NCI-H510A treated with DMSO at 0.1 percent for 48 hours (cell line): ENCODE results near the gene HCFC1.

ENCODE experiments used
- DNase-seq: peaks from one replicate; lab custom pipeline; 2025; lab: John Stamatoyannopoulos, UW

Gene HCFC1

GRCh38 chrX:153971450-153972367 lies at the start of gene HCFC1:
Gene HCFC1 (minus strand): TSS chrX:153971818. CDS start chrX:153970840, 978 bp downstream.
- peak; percentile 77 for DNase-seq

- DNase-seq = no peak
These were observed 49.6 kb upstream of the HCFC1 start for GRCh38 chrX:154021131-154021611.

- peak; percentile 4 for DNase-seq
These were observed 49.0 kb upstream of the HCFC1 start for GRCh38 chrX:154020536-154021115.

- DNase-seq = peak; percentile 19
These were observed 48.3 kb upstream of the HCFC1 start, which contains the start of gene IRAK1 for GRCh38 chrX:154019633-154020528. Gene IRAK1 (minus strand): TSS chrX:154019902. CDS start chrX:154019812, 90 bp downstream.

- DNase-seq = no peak
These were observed 47.5 kb upstream of the HCFC1 start for GRCh38 chrX:154019061-154019621.

GRCh38 chrX:154018518-154019060 lies 47.0 kb upstream of the HCFC1 start:
- no peak for DNase-seq

GRCh38 chrX:154017766-154018517 lies 46.3 kb upstream of the HCFC1 start:
- no peak for DNase-seq

- no peak for DNase-seq
These were observed 44.9 kb upstream of the HCFC1 start for GRCh38 chrX:154016366-154017076.

- DNase-seq = no peak
These were observed 44.1 kb upstream of the HCFC1 start for GRCh38 chrX:154015581-154016264.

GRCh38 chrX:154014429-154015380 lies 43.1 kb upstream of the HCFC1 start:
- no peak for DNase-seq

GRCh38 chrX:154013614-154014360 lies 42.2 kb upstream of the HCFC1 start:
- DNase-seq = peak; percentile 13

- no peak for DNase-seq
These were observed 41.4 kb upstream of the HCFC1 start for GRCh38 chrX:154013001-154013421.

GRCh38 chrX:154012336-154012991 lies 40.8 kb upstream of the HCFC1 start:
- DNase-seq = no peak

- DNase-seq = no peak
These were observed 40.0 kb upstream of the HCFC1 start for GRCh38 chrX:154011376-154012335.

- DNase-seq = no peak
These were observed 38.9 kb upstream of the HCFC1 start for GRCh38 chrX:154010330-154011087.
